Measurements from ENCODE around the gene RELT.

Gene RELT

GRCh38 chr11:73392108-73393010 is 16.2 kb downstream of the RELT start:
- DNase-seq: no peak

- DNase-seq: no peak
Observed at GRCh38 chr11:73393011-73393380, 16.8 kb downstream of the RELT start.

- no peak for DNase-seq
Observed at GRCh38 chr11:73393479-73394415, 17.5 kb downstream of the RELT start.

GRCh38 chr11:73394416-73395296 is 18.5 kb downstream of the RELT start:
- DNase-seq: no peak

- no peak for DNase-seq
Observed at GRCh38 chr11:73395297-73396208, 19.4 kb downstream of the RELT start.

- DNase-seq: no peak
Observed at GRCh38 chr11:73396251-73396930, 20.2 kb downstream of the RELT start.

GRCh38 chr11:73396985-73397384 is 20.8 kb downstream of the RELT start:
- DNase-seq: no peak

- DNase-seq: no peak
Observed at GRCh38 chr11:73397468-73398131, 21.4 kb downstream of the RELT start.

- no peak for DNase-seq
Observed at GRCh38 chr11:73398132-73398526, 21.9 kb downstream of the RELT start.

GRCh38 chr11:73398721-73399120 is 22.5 kb downstream of the RELT start:
- DNase-seq: no peak

- DNase-seq: no peak
Observed at GRCh38 chr11:73399159-73399590, 23.0 kb downstream of the RELT start.

- no peak for DNase-seq
Observed at GRCh38 chr11:73399636-73400035, 23.4 kb downstream of the RELT start.

GRCh38 chr11:73400293-73400692 is 24.1 kb downstream of the RELT start:
- DNase-seq: no peak

GRCh38 chr11:73401217-73401923 is 25.2 kb downstream of the RELT start:
- DNase-seq: no peak

GRCh38 chr11:73401924-73402833 is 26.0 kb downstream of the RELT start:
- DNase-seq: no peak

- no peak for DNase-seq
Observed at GRCh38 chr11:73402834-73403185, 26.6 kb downstream of the RELT start.

- no peak for DNase-seq
Observed at GRCh38 chr11:73403541-73403940, 27.3 kb downstream of the RELT start.

- peak; percentile 9 for DNase-seq
Observed at GRCh38 chr11:73404048-73404447, 27.8 kb downstream of the RELT start.

All from NCI-H1417 treated with DMSO at 0.1 percent for 48 hours (cell line).